Hepatocyte (in vitro differentiated cells): ENCODE data around the gene WDR55.

Source experiments
- CTCF ChIP-seq: fragments of 200-600 bp; sonication (generic); IDR thresholded peaks from 2 replicates; pipeline ENCODE4 v1.5.1; 2016; ENCODE audit warnings: antibody characterized with exemption, mild to moderate bottlenecking; ENCODE audit not compliant: poor library complexity
- EZH2 ChIP-seq: fragments of 200-600 bp; sonication (generic); IDR thresholded peaks from 2 replicates; pipeline ENCODE4 v1.6.1; 2016; ENCODE audit warnings: antibody characterized with exemption, mild to moderate bottlenecking, borderline replicate concordance
- EZH2phosphoT487 ChIP-seq: fragments of 200-600 bp; sonication (generic); IDR thresholded peaks from one replicate; pipeline ENCODE4 v1.6.1; 2018; ENCODE audit warnings: antibody characterized with exemption, mild to moderate bottlenecking, low read depth, moderate library complexity; ENCODE audit not compliant: unreplicated experiment, severe bottlenecking

- no peak for TF ChIP-seq CTCF
- no peak for TF ChIP-seq EZH2
- no peak for TF ChIP-seq EZH2phosphoT487
These were observed 47.1 kb downstream of the WDR55 start for GRCh38 chr5:140711794-140712193.
